NCI-H345 (cell line): ENCODE data around the gene CLEC16A.

Experiments
- DNase-seq: peaks from one replicate; lab custom pipeline; 2025; lab: John Stamatoyannopoulos, UW

The CLEC16A gene

GRCh38 chr16:10926094-10926493, 18.3 kb upstream of the CLEC16A start:
- no peak for DNase-seq

- DNase-seq = no peak
Observed at GRCh38 chr16:10926867-10927266, 17.5 kb upstream of the CLEC16A start.

GRCh38 chr16:10927497-10928112, 16.8 kb upstream of the CLEC16A start:
- DNase-seq = no peak

GRCh38 chr16:10929097-10929496, 15.3 kb upstream of the CLEC16A start:
- peak; percentile 81 for DNase-seq

- peak; percentile 45 for DNase-seq
Observed at GRCh38 chr16:10929853-10930754, 14.3 kb upstream of the CLEC16A start.

GRCh38 chr16:10930755-10931093, 13.6 kb upstream of the CLEC16A start:
- DNase-seq = no peak

GRCh38 chr16:10931134-10931533, 13.2 kb upstream of the CLEC16A start:
- DNase-seq = no peak

- no peak for DNase-seq
Observed at GRCh38 chr16:10931977-10932632, 12.3 kb upstream of the CLEC16A start.

- no peak for DNase-seq
Observed at GRCh38 chr16:10932959-10933710, 11.2 kb upstream of the CLEC16A start.

- DNase-seq = no peak
Observed at GRCh38 chr16:10933865-10934264, 10.5 kb upstream of the CLEC16A start.

GRCh38 chr16:10934325-10935107, 9.8 kb upstream of the CLEC16A start:
- no peak for DNase-seq

- no peak for DNase-seq
Observed at GRCh38 chr16:10935226-10935915, 9.0 kb upstream of the CLEC16A start.

GRCh38 chr16:10936272-10936984, 7.9 kb upstream of the CLEC16A start:
- no peak for DNase-seq

- no peak for DNase-seq
Observed at GRCh38 chr16:10937068-10937859, 7.1 kb upstream of the CLEC16A start.

- no peak for DNase-seq
Observed at GRCh38 chr16:10938321-10938720, 6.0 kb upstream of the CLEC16A start.

- no peak for DNase-seq
Observed at GRCh38 chr16:10938796-10939648, 5.3 kb upstream of the CLEC16A start.

GRCh38 chr16:10939649-10940234, 4.6 kb upstream of the CLEC16A start:
- no peak for DNase-seq

GRCh38 chr16:10940501-10941079, 3.8 kb upstream of the CLEC16A start:
- no peak for DNase-seq
